Vagina (tissue), 2 donors: ENCODE results near the gene PRUNE2. TPM values are rescaled to one million over a fixed set of nuclear protein-coding genes. Genes with fewer than 3 reads are reported as not detected.

Experiments
- DNase-seq, 2 donors: peaks; one replicate each; pipeline ENCODE4 v3.0.0-alpha.2; 2017; ENCODE audit errors: extremely low spot score in 2 of 2
- H3K27ac ChIP-seq: fragments of 200-600 bp; sonication (generic); one replicate; pipeline ENCODE4 v1.5.1; 2019
- H3K27me3 ChIP-seq: fragments of 200-600 bp; sonication (generic); one replicate; pipeline ENCODE4 v1.5.1; 2019
- H3K36me3 ChIP-seq, 2 donors: fragments of 200-600 bp; sonication (generic); one replicate each; pipeline ENCODE4 v1.5.1; 2017 to 2019
- H3K4me1 ChIP-seq: fragments of 200-600 bp; sonication (generic); one replicate; pipeline ENCODE4 v1.5.1; 2019
- H3K4me3 ChIP-seq, 2 donors: fragments of 200-600 bp; sonication (generic); 1 replicate in 1 of 2; 2 replicates in 1 of 2; pipeline ENCODE4 v1.5.1; 2016 to 2019
- H3K9me3 ChIP-seq: fragments of 200-600 bp; sonication (generic); one replicate; pipeline ENCODE4 v1.5.1; 2019
- CTCF ChIP-seq, 3 experiments: fragments of 450-650 bp in 2 of 3; fragments of 200-600 bp in 1 of 3; sonication (generic) in 1 of 3; IDR thresholded peaks; one replicate each; pipeline ENCODE4 v1.5.1; 2017 to 2019; ENCODE audit warnings: antibody characterized with exemption in 3 of 3, mild to moderate bottlenecking in 2 of 3, moderate library complexity in 2 of 3
- POLR2A ChIP-seq, 2 donors: fragments of 450-650 bp; IDR thresholded peaks; one replicate each; pipeline ENCODE4 v1.6.1; 2017; ENCODE audit warnings: antibody characterized with exemption in 2 of 2, mild to moderate bottlenecking in 2 of 2, moderate library complexity in 2 of 2
- POLR2AphosphoS5 ChIP-seq, 2 donors: sonication (generic); formaldehyde crosslinking; IDR thresholded peaks; one replicate each; pipeline ENCODE4 v1.9.0; 2017; ENCODE audit warnings: antibody characterized with exemption in 2 of 2, mild to moderate bottlenecking in 2 of 2, low read depth in 1 of 2; ENCODE audit not compliant: insufficient read depth in 1 of 2
- intact Hi-C: fragments of 100-400 bp; cut with DNase I; formaldehyde crosslinking; loops from one replicate; pipeline ENCODE4 v1.15.1; 2023
- total RNA-seq: library from RNA; depleted of rRNA; stranded (reverse); fragments of >200 nt; gene quantifications from one replicate; pipeline ENCODE4 v1.2.3, GENCODE V29; 2016

Gene PRUNE2
- total RNA-seq, 1 donor from 2014 or later: 75.6 TPM

DNA sequence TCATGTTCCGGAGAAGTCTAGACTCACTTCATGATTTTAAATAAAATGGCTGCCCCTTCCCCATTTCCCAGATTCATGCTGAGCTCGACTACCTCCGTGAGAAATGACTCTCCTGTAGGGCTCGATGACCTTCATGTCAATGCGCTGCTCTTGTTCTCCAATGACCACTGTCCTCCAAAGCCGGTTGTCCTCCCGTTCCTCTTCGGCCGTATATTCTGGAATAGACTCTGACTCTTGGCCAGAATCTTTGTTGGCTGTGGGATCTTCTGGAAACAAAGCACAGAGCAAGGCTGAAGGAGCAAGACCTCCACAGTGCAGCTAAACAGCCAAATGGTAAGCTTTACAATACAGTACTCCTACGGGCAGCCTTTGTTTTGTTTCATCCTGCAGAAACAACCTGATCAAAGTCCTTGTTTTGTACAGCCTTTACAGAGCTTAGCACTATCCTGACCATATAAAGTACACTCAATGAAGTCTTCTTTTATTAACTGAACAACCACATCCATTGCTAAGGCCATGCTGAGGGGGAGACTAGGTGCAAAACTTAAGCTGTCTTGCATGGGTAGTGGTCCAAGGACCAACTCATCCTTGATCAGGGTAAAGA is 261.2 kb downstream of the PRUNE2 start:
- H3K4me1 ChIP-seq: no peaks in the 10 kb centered on the region
- H3K27me3 ChIP-seq: no peaks in the 10 kb centered on the region
- DNase-seq: no peak
- no peaks in the 10 kb centered on the region for H3K9me3 ChIP-seq
- no peak overlapping the region for H3K27ac ChIP-seq
- TF ChIP-seq CTCF (IDR thresholded peaks at IDR 0.05) (no peak), POLR2AphosphoS5 (IDR thresholded peaks at IDR 0.05; ENCODE audit: insufficient read depth in 1 of 2, low read depth in 1 of 2) (no peak), POLR2A (IDR thresholded peaks at IDR 0.05) (no peak)
- no peaks in the 10 kb centered on the region for H3K36me3 ChIP-seq
- no peak overlapping the region for H3K4me3 ChIP-seq
- intact Hi-C loops: no loop called here

GRCh38 chr9:76644171-76644570 is 261.7 kb downstream of the PRUNE2 start:
- Histone ChIP-seq H3K27ac (no peak overlapping the region), H3K4me1 (no peaks in the 10 kb centered on the region), H3K27me3 (no peaks in the 10 kb centered on the region), H3K4me3 (no peak overlapping the region), H3K36me3 (no peaks in the 10 kb centered on the region), H3K9me3 (no peaks in the 10 kb centered on the region)
- TF ChIP-seq POLR2A (IDR thresholded peaks at IDR 0.05): no peak
- TF ChIP-seq POLR2AphosphoS5 (IDR thresholded peaks at IDR 0.05; ENCODE audit: insufficient read depth in 1 of 2, low read depth in 1 of 2): no peak
- TF ChIP-seq CTCF (IDR thresholded peaks at IDR 0.05): no peak
- DNase-seq: no peak
- intact Hi-C loops: no loop called here

GRCh38 chr9:76643399-76644117 is 262.4 kb downstream of the PRUNE2 start:
- H3K36me3 ChIP-seq: no peaks in the 10 kb centered on the region
- no peak overlapping the region for H3K27ac ChIP-seq
- DNase-seq: no peak
- TF ChIP-seq POLR2A (IDR thresholded peaks at IDR 0.05) (no peak), POLR2AphosphoS5 (IDR thresholded peaks at IDR 0.05; ENCODE audit: insufficient read depth in 1 of 2, low read depth in 1 of 2) (no peak), CTCF (IDR thresholded peaks at IDR 0.05) (no peak)
- no peaks in the 10 kb centered on the region for H3K27me3 ChIP-seq
- H3K4me3 ChIP-seq: no peak overlapping the region
- no peaks in the 10 kb centered on the region for H3K9me3 ChIP-seq
- intact Hi-C loops: no loop called here
- no peaks in the 10 kb centered on the region for H3K4me1 ChIP-seq

GRCh38 chr9:76642701-76643209 is 263.2 kb downstream of the PRUNE2 start:
- Histone ChIP-seq H3K4me3 (no peak overlapping the region), H3K9me3 (no peaks in the 10 kb centered on the region), H3K36me3 (no peaks in the 10 kb centered on the region), H3K4me1 (no peaks in the 10 kb centered on the region), H3K27me3 (no peaks in the 10 kb centered on the region), H3K27ac (no peak overlapping the region)
- TF ChIP-seq CTCF (IDR thresholded peaks at IDR 0.05) (no peak), POLR2A (IDR thresholded peaks at IDR 0.05) (no peak)
- DNase-seq: no peak
- intact Hi-C loops: no loop called here

DNA sequence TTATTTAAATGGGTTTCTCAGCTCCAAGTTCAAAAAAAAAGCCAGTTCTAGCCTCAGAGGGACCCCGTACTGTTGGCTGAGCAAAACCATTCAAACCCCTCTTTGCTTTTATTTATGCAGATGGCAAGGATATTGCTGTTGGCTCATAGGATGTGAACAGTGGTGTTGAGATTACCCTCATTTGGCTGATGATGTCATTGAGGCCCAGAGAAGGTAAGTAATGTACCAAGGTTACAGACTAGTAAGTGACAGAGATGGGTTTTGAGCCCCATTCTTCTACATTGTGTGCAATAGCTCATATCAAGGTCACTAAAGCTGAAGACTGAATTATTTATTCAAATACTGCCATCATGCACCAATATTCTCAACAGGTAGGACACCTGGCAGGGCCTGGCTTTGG is 263.8 kb downstream of the PRUNE2 start:
- TF ChIP-seq CTCF (IDR thresholded peaks at IDR 0.05) (no peak), POLR2A (IDR thresholded peaks at IDR 0.05) (no peak), POLR2AphosphoS5 (IDR thresholded peaks at IDR 0.05; ENCODE audit: insufficient read depth in 1 of 2, low read depth in 1 of 2) (no peak)
- intact Hi-C loops: no loop called here
- no peak overlapping the region for H3K4me3 ChIP-seq
- H3K9me3 ChIP-seq: no peaks in the 10 kb centered on the region
- H3K36me3 ChIP-seq: no peaks in the 10 kb centered on the region
- H3K27ac ChIP-seq: no peak overlapping the region
- H3K4me1 ChIP-seq: no peaks in the 10 kb centered on the region
- DNase-seq: no peak
- H3K27me3 ChIP-seq: no peaks in the 10 kb centered on the region
